SJSA1 (cell line): ENCODE measurements around the gene JADE3. TPM values are rescaled to one million over a fixed set of nuclear protein-coding genes. Genes with fewer than 3 reads are reported as not detected.
A peak's percentile ranks its signal among the peaks of the same experiment; 100 is the strongest.
"Not testable (repeated sequence)": the region's sequence is repeated elsewhere in the genome, so short reads cannot be mapped to it uniquely, and the experiment has no call there.

Source experiments
- DNase-seq, 2 experiments: peaks; one replicate each; pipeline ENCODE4 v3.0.0-alpha.2; 2015 to 2020; ENCODE audit warnings: low spot score in 2 of 2, low read depth in 1 of 2
- H3K27ac ChIP-seq: fragments of 250-450 bp; sonication (Bioruptor Pico); 2 replicates; pipeline ENCODE4 v1.5.1; 2020; ENCODE audit warnings: mild to moderate bottlenecking, moderate library complexity
- H3K27me3 ChIP-seq: fragments of 250-450 bp; sonication (Bioruptor Pico); replicated peaks from 2 replicates; pipeline ENCODE4 v1.5.1; 2020; ENCODE audit warnings: mild to moderate bottlenecking, moderate library complexity
- H3K36me3 ChIP-seq: fragments of 250-450 bp; sonication (Bioruptor Pico); 2 replicates; pipeline ENCODE4 v1.5.1; 2020; ENCODE audit warnings: mild to moderate bottlenecking
- H3K4me1 ChIP-seq: fragments of 250-450 bp; sonication (Bioruptor Pico); replicated peaks from 2 replicates; pipeline ENCODE4 v1.6.1; 2021; ENCODE audit warnings: mild to moderate bottlenecking
- H3K4me3 ChIP-seq: fragments of 250-450 bp; sonication (Bioruptor Pico); 2 replicates; pipeline ENCODE4 v1.5.1; 2020; ENCODE audit warnings: mild to moderate bottlenecking
- H3K9me3 ChIP-seq: fragments of 250-450 bp; sonication (Bioruptor Pico); replicated peaks from 2 replicates; pipeline ENCODE4 v1.5.1; 2020; ENCODE audit warnings: mild to moderate bottlenecking
- total RNA-seq: library from RNA; depleted of rRNA; stranded (reverse); fragments of >200 nt; shearing (Covaris generic); gene quantifications from 2 replicates; pipeline ENCODE4 v1.2.3, GENCODE V29; 2014

The JADE3 gene
- total RNA-seq, 1 experiment from 2014 or later: 8.8 TPM

DNA sequence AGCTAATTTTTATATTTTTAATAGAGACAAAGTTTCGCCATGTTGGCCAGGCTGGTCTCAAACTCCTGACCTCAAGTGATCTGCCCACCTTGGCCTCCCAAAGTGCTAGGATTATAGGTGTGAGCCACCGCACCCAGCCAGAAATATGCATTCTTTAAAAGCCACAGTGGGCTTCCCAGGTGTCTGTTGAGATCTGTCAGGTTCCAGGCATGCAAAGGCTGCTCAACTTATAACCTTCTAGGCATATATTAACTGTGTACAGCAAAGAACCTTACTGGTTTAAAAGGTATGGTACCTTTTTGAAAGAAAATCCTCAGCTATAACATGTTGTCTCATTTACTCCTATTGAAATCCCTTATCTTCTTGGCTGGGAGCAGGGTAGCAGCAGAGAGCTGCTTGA lies 42.5 kb downstream of the JADE3 start:
- H3K36me3 ChIP-seq: no peaks in the 10 kb centered on the region
- H3K4me1 ChIP-seq: peaks cover 8% of the 10 kb centered on the region; the same call in 1 of the 2 replicates
- H3K4me3 ChIP-seq: no peak overlapping the region
- no peak overlapping the region for H3K27ac ChIP-seq
- no peaks in the 10 kb centered on the region for H3K9me3 ChIP-seq
- DNase-seq: no peak
- no peaks in the 10 kb centered on the region for H3K27me3 ChIP-seq

- H3K27ac ChIP-seq, H3K9me3 ChIP-seq, H3K4me1 ChIP-seq, DNase-seq, H3K36me3 ChIP-seq, H3K4me3 ChIP-seq, H3K27me3 ChIP-seq: not testable (repeated sequence)
Measured at GRCh38 chrX:46956589-46956988, 44.4 kb downstream of the JADE3 start.

DNA sequence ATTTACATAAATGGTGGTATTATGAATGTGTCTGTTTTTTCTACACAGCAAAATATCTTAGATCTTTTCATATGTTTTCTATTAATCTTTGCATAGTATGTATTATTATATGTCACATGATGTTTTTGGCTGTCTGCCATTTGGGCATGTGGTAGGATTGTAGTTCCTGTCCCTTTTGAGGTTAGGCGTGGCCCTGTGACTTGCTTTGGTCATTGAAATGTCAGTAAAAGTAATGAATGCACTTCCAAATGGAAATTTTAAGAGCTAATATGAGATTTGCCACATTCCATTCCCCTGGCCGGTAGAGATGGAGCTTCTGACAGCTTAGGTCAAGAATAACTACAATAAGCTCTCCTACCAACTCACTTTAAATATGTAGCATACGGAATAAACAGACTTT lies 45.1 kb downstream of the JADE3 start:
- no peaks in the 10 kb centered on the region for H3K36me3 ChIP-seq
- no peaks in the 10 kb centered on the region for H3K27me3 ChIP-seq
- no peak overlapping the region for H3K4me3 ChIP-seq
- no peaks in the 10 kb centered on the region for H3K9me3 ChIP-seq
- peaks cover 8% of the 10 kb centered on the region; the same call in 1 of the 2 replicates for H3K4me1 ChIP-seq
- DNase-seq: no peak
- H3K27ac ChIP-seq: no peak overlapping the region

- Histone ChIP-seq H3K9me3 (no peaks in the 10 kb centered on the region), H3K27me3 (no peaks in the 10 kb centered on the region), H3K36me3 (no peaks in the 10 kb centered on the region), H3K4me1 (no peaks in the 10 kb centered on the region), H3K4me3 (no peak overlapping the region), H3K27ac (no peak overlapping the region)
- DNase-seq: no peak
Measured at GRCh38 chrX:46959101-46959500, 46.9 kb downstream of the JADE3 start.

DNA sequence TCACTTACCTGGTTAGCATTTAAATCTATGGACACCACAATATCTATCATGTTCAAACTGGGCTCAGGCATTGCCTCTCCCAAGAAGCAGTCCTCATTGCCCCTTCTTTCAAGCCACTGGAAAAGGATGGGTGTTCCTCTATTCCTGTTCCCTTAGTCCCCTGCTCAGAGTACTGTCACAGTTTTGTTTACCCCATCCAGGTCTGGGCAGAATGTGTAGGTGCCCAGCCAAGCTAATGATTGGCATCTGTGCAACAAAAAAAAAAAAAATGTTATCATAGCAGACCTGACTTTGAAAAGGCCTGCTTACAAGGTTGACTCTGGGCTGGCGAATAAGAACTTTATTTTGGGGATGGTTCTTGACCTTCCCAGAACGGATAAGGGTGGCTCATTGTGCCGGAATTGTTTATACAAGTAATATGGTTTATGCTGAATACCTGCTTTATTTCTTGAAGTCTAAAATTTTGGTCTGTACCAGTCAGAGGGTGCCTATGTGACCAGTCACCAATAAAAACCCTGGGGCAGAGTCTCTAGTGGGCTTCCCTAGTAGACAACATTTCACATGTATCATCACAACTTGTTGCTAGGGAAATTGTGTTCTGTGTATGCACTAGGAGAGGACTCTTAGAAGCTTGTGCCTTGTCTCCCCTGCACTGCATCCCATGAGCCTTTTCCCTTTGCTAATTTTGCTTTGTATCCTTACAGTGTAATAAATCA lies 47.9 kb downstream of the JADE3 start:
- Histone ChIP-seq H3K36me3 (no peaks in the 10 kb centered on the region), H3K9me3 (no peaks in the 10 kb centered on the region), H3K4me1 (peaks cover 3% of the 10 kb centered on the region), H3K27ac (no peak overlapping the region), H3K4me3 (no peak overlapping the region), H3K27me3 (no peaks in the 10 kb centered on the region)
- no peak for DNase-seq

DNA sequence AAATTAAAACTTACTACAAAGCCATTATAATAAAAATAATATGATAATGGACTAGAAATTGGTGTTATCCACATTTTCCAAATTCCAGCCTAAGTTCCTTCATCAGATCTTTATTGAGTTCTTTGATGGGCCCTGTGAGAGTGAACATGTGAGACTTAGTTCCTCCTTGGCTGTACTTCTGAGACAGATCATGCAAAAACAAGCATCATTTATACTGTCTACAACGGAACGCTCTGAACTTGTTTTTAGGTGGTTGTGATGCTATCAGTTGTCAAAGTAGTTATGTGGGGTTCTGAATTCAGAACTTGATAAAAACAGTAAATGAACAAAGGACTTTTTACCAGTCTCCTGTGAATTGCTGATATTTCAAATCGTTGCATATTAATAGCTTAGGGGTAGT lies 48.9 kb downstream of the JADE3 start:
- DNase-seq: no peak
- no peak overlapping the region for H3K4me3 ChIP-seq
- H3K9me3 ChIP-seq: no peaks in the 10 kb centered on the region
- no peaks in the 10 kb centered on the region for H3K27me3 ChIP-seq
- H3K36me3 ChIP-seq: no peaks in the 10 kb centered on the region
- H3K27ac ChIP-seq: no peak overlapping the region
- H3K4me1 ChIP-seq: peaks cover 10% of the 10 kb centered on the region

- H3K36me3 ChIP-seq: no peaks in the 10 kb centered on the region
- peaks cover 10% of the 10 kb centered on the region for H3K4me1 ChIP-seq
- no peak for DNase-seq
- H3K4me3 ChIP-seq: no peak overlapping the region
- H3K9me3 ChIP-seq: no peaks in the 10 kb centered on the region
- H3K27me3 ChIP-seq: no peaks in the 10 kb centered on the region
- H3K27ac ChIP-seq: no peak overlapping the region
Measured at GRCh38 chrX:46961574-46962283, 49.5 kb downstream of the JADE3 start.

DNA sequence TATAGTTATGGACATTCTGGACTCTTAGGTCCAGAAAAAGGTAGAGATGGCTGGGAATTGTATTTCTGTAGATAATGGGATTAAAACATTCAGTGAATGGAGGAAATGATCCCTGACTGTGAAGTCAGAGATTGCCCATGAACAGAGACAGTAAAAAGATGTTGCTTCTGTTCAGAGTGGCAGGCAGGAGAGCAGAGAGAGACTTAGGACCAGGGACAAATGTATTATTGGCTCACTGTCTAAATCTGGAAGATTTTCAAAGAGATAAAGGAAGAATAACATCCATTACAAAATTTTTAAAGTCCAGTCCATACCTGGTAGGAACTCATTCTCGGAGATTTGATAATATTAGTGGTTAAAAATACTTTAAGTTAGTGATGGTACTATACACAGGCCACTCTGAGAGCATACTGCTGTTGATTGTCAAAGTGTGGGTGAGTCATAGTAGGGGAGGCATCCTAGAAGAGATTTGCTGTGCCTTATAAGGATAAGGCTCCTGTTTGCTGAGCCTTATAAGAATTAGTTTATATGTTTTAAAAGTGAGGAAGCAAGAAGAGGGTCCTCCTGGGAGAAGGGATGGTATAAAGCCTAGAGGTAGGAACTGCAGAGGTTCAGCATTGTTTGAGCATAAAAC lies 53.0 kb downstream of the JADE3 start:
- no peaks in the 10 kb centered on the region for H3K27me3 ChIP-seq
- H3K27ac ChIP-seq: no peak overlapping the region
- DNase-seq: peak in 1 of 2 experiments; percentile 31
- peaks cover 10% of the 10 kb centered on the region for H3K4me1 ChIP-seq
- no peaks in the 10 kb centered on the region for H3K36me3 ChIP-seq
- no peak overlapping the region for H3K4me3 ChIP-seq
- no peaks in the 10 kb centered on the region for H3K9me3 ChIP-seq

GRCh38 chrX:46967547-46967946 lies 55.3 kb downstream of the JADE3 start:
- no peaks in the 10 kb centered on the region for H3K36me3 ChIP-seq
- H3K27ac ChIP-seq: no peak overlapping the region
- no peaks in the 10 kb centered on the region for H3K9me3 ChIP-seq
- no peaks in the 10 kb centered on the region for H3K27me3 ChIP-seq
- DNase-seq: no peak
- H3K4me1 ChIP-seq: peaks cover 10% of the 10 kb centered on the region
- no peak overlapping the region for H3K4me3 ChIP-seq

GRCh38 chrX:46977046-46977445 lies 64.8 kb downstream of the JADE3 start:
- H3K4me1 ChIP-seq: peaks cover 10% of the 10 kb centered on the region
- not testable (repeated sequence) for H3K27ac ChIP-seq, H3K27me3 ChIP-seq, DNase-seq, H3K4me3 ChIP-seq, H3K9me3 ChIP-seq, H3K36me3 ChIP-seq

DNA sequence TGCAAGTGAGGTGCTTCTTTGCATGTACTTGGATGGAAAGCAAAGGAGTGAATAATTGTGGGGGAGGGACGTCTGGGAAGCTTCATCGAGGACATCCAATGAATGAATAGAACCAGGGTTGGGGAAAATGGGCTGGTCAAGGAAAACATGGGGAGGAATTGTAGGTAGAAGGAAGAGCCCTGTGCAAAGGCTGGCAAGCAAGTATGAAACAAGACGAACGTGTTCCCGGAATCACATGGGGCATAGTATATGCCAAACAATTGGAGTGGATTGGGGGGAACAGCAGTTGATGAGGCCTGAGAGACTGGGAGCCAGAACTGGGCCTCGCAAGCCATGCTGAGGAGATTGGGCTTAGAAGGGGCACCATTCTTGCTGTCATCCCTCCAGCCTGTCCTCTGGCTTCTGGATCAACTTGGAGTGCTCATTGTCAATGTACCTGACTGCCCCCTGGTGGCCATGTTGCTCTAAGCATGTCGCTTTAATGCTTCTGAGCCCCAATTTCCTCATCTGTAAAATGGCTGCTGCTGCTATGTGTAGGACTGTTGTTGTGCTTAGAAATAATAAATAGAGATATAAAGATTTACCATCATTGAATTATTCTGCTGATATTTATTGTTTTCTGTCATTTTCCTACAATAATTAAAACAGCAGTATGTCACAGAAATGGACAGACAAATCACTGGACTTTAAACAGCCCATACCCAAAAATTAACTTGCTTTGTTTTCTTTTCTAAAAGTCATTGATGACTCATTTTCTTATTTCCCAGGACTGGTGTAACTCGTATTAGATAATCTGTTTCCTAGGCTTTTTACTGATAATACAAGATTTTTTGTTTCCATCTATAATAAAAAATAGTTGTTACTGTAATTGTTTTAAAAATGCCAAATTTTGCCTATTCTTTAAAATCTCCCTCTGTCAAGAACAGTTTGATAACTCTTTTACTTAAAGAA lies 66.4 kb downstream of the JADE3 start:
- no peaks in the 10 kb centered on the region for H3K36me3 ChIP-seq
- peak; percentile 67 to 75 for DNase-seq
- H3K9me3 ChIP-seq: no peaks in the 10 kb centered on the region
- no peaks in the 10 kb centered on the region for H3K27me3 ChIP-seq
- no peak overlapping the region for H3K4me3 ChIP-seq
- peak overlapping the region; percentile 89 for H3K27ac ChIP-seq
- peaks cover 10% of the 10 kb centered on the region for H3K4me1 ChIP-seq

- H3K27me3 ChIP-seq: no peaks in the 10 kb centered on the region
- peaks cover 10% of the 10 kb centered on the region for H3K4me1 ChIP-seq
- H3K9me3 ChIP-seq: no peaks in the 10 kb centered on the region
- no peak overlapping the region for H3K27ac ChIP-seq
- no peak overlapping the region for H3K4me3 ChIP-seq
- DNase-seq: no peak
- H3K36me3 ChIP-seq: 0 out of 2 replicates have a peak, but pooled peaks cover 3% of the 10 kb centered on the region
Measured at GRCh38 chrX:46984705-46985104, 72.5 kb downstream of the JADE3 start.

DNA sequence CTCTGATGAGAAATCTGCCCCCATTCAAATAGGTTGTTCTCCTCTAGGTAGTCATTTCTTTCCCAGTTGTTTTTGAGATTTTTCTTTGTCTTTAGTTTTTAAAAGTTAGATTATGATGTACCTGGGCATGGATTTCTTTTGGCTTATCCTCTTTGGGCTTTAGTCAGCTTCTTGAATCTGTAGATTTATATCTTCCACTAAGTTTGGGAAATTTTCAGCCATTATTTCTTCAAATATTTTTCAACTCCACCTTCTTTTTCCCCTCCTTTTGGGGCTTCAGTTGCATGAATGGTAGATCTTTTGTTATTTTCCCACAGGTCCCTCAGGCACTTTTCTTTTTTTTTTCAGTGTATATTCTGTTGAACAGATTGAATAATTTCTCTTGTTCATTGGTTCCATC lies 77.3 kb downstream of the JADE3 start:
- peaks cover 10% of the 10 kb centered on the region for H3K4me1 ChIP-seq
- no peak overlapping the region for H3K4me3 ChIP-seq
- 0 out of 2 replicates have a peak, but pooled peaks cover 3% of the 10 kb centered on the region for H3K36me3 ChIP-seq
- no peak overlapping the region for H3K27ac ChIP-seq
- no peaks in the 10 kb centered on the region for H3K27me3 ChIP-seq
- no peak for DNase-seq
- H3K9me3 ChIP-seq: no peaks in the 10 kb centered on the region
